GM12872 (cell line): Measurements from ENCODE around the gene SETBP1.

Source experiments
- TF ChIP-seq, protein P1 (sequence below): IDR thresholded peaks from 3 replicates; pipeline ENCODE4 v1.5.1; 2011; ENCODE audit warnings: low read depth, mild to moderate bottlenecking, low read length, moderate library complexity; ENCODE audit not compliant: insufficient read depth

The SETBP1 gene

DNA sequence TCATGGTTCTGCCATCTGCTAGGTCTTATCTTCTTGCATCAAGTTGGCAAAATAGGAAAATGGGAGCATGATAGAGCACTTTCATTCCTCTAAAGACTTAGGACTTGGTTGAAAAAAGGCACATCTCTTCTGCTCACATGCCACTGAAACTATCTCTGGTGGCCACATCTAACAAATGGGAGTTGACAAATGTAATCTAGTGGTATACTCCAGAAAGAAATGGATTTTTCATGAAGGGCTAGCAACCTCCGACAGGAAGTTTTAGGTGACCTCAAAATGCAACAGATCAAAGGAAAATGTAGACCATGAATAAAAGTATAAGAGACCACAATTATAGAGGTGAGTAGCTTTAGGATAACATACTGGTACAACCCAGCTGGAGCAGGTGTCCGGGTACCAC is 224.1 kb downstream of the SETBP1 start:
- TF ChIP-seq, protein P1, sequence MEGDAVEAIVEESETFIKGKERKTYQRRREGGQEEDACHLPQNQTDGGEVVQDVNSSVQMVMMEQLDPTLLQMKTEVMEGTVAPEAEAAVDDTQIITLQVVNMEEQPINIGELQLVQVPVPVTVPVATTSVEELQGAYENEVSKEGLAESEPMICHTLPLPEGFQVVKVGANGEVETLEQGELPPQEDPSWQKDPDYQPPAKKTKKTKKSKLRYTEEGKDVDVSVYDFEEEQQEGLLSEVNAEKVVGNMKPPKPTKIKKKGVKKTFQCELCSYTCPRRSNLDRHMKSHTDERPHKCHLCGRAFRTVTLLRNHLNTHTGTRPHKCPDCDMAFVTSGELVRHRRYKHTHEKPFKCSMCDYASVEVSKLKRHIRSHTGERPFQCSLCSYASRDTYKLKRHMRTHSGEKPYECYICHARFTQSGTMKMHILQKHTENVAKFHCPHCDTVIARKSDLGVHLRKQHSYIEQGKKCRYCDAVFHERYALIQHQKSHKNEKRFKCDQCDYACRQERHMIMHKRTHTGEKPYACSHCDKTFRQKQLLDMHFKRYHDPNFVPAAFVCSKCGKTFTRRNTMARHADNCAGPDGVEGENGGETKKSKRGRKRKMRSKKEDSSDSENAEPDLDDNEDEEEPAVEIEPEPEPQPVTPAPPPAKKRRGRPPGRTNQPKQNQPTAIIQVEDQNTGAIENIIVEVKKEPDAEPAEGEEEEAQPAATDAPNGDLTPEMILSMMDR, result no peak

DNA sequence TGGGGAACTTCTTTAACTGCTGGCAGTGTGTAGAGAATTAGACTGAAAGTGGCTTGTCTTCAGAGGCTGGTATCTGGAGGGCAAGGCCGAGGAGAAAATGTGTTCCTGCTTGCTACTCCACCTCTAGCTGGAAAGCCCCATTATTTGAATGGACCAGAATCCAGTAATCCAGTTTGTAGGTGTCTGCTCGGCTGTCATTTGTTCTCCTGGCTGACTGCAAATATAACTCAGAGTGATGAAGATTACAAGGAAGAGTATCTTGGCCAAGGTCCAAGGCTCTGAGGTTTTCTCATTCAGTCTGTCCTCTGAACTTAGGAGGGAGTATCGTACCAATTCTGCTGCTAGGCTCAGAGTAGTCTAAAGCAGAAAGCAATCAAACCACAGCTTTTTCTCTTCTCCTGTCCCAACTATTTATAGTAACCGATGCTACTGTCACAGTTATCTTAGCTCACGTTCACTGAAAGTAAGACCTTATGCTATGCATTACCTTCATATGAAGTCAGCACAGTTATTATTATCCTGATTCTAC is 228.6 kb downstream of the SETBP1 start:
- TF ChIP-seq, protein P1, result no peak

DNA sequence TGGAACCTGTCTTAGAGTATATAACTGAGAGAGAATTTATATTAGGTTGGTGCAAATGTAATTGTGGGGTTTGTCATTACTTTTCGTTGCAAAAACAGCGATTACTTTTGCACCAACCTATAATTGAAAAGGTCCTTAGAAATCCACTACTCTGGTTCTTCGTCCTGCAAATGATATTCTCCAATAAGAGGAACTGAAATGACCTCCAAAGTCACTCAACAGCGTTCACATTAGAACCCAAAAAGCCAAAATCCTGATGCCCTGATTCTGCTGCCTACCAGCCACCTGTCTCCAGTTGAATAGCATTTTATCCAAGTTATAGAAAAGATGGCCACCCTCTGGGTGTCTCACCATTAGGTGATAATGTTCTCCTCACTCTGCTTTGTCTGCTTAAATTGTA is 230.6 kb downstream of the SETBP1 start:
- TF ChIP-seq, protein P1, result no peak

DNA sequence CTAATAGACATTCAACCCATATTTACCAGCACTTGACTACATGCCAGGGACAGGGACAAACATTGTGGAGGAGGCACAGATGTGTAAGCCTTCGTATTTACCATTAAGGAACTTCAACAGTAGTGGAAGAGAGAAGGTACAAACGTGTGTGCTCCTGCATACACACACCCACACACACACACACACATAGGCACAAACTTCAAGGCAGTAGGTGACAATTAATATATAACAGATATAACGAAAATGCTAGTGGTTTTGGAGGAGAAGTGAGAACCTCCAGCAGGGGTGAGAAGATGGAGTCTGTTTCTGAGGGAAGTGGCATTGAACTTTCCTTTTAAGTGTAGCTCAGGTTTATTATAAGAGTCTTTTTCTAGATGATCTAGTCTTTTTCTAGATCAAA is 231.1 kb downstream of the SETBP1 start:
- TF ChIP-seq, protein P1, result no peak

DNA sequence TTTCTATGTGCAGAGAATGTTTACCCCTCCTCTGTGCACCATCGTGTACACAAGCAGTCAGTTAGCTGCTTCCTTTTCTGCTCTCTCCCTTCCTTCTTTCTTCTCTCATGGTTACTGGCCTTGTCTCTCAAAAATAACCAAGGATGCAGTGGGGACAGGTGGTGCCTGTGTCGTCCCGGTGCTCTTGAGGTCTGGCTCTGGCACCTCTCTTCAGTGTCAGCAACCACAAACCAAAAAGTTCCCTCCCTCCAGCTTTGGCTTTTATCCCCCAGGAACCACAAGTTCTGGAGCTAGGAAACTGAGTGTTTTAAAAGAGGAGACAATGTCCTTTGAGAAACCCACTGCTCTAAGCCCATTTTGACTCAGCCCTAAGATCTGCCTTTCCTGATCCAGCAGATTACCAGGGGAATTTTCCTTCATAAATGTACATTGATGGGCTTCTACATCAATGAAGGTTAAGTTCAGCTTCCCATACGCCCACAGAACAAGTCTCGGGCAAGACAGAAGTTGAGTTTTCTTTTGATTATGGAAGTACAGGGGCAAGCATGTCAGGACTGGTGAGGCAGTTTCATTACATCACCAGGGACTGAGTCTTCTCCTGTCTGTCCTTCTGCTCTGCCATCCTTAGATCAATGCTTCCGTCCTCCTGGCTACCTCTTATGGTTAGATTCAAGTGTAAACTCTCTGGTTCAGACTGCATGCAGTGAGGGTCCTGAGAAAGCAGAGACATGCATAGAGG is 232.2 kb downstream of the SETBP1 start:
- TF ChIP-seq, protein P1, result no peak

DNA sequence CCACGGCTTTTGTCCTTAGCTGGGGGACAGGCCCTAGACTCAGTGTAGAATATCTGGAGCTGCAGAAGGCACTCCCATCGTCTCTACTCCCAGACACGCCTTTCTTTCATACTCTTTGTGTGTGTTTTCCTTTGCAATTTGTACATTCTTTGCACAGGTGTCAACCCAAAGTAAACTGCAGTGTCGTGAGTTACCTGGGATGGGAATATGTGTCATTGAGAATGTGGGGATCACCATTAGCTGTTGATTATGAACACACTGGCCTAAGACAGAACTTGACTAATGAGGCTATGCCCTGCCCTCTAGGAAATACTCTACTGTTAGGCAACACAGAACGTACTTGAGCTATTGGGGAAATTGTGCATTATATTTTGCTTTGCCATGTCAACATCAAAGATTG is 233.3 kb downstream of the SETBP1 start:
- TF ChIP-seq, protein P1, result no peak

DNA sequence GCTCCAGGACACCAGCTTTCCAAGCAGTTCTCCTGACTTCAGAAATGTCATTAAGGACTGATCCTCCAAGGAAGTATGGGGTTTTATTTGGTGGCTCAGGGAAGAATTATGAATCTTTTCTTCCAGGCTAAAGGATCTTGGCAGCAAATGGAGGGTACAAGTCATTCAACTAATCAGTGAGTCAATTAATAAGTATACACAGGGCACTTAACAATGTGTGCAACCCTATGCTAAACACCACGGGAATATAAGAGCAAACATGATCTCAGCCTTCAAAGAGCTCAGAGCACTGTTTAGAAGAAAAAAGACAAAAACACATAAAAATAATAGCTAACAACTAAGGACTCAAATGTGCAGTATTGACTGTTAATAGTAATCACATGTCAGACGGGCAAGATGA is 234.5 kb downstream of the SETBP1 start:
- TF ChIP-seq, protein P1, result no peak
